Breast epithelium (tissue), 3 donors: ENCODE results near the gene IGSF21.

ENCODE experiments used
- POLR2A ChIP-seq: fragments of 450-650 bp; IDR thresholded peaks from one replicate; pipeline ENCODE4 v1.6.1; 2016; ENCODE audit warnings: antibody characterized with exemption, mild to moderate bottlenecking, moderate library complexity
- TF ChIP-seq, protein P1 (sequence below), 3 donors: fragments of 450-650 bp; IDR thresholded peaks; one replicate each; pipeline ENCODE4 v1.5.1; 2016 to 2017; ENCODE audit warnings: antibody characterized with exemption in 3 of 3, mild to moderate bottlenecking in 3 of 3, moderate library complexity in 3 of 3

DNA sequence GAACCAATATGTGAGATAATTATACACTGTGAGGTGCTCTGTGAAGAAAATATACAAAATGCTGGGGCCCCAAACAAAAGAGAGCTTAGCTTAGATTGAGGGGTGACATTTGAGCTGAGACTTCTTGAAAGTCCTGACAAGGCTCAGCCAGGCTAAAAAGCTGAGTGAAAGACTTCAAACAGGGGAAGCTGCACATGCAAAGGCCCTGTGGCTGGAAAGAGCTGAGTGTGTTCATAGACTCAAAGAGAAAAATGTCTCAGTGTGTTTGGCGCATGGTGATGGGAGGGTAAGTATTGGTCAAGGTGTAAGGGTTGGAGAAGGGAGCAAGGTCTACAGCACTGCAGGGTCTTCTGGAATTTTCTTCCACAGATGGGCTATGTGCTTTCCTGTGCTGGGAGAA lies 245.9 kb downstream of the IGSF21 start:
- TF ChIP-seq, protein P1, sequence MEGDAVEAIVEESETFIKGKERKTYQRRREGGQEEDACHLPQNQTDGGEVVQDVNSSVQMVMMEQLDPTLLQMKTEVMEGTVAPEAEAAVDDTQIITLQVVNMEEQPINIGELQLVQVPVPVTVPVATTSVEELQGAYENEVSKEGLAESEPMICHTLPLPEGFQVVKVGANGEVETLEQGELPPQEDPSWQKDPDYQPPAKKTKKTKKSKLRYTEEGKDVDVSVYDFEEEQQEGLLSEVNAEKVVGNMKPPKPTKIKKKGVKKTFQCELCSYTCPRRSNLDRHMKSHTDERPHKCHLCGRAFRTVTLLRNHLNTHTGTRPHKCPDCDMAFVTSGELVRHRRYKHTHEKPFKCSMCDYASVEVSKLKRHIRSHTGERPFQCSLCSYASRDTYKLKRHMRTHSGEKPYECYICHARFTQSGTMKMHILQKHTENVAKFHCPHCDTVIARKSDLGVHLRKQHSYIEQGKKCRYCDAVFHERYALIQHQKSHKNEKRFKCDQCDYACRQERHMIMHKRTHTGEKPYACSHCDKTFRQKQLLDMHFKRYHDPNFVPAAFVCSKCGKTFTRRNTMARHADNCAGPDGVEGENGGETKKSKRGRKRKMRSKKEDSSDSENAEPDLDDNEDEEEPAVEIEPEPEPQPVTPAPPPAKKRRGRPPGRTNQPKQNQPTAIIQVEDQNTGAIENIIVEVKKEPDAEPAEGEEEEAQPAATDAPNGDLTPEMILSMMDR (IDR thresholded peaks at IDR 0.05), result no peak
- TF ChIP-seq POLR2A, result no peak
